GM12878 (cell line): ENCODE data around the gene PRX. TPM values are rescaled to one million over a fixed set of nuclear protein-coding genes. Genes with fewer than 3 reads are reported as not detected.

Experiments
- BRCA1 ChIP-seq: IDR thresholded peaks from 2 replicates; pipeline ENCODE4 v1.6.1; 2011; ENCODE audit warnings: low read depth, low read length, improper control_type of control experiment
- DPF2 ChIP-seq: fragments of 450-650 bp; IDR thresholded peaks from 2 replicates; pipeline ENCODE4 v1.6.1; 2017; ENCODE audit warnings: mild to moderate bottlenecking
- FOXM1 ChIP-seq: IDR thresholded peaks from 2 replicates; pipeline ENCODE4 v1.6.1; 2012; ENCODE audit warnings: low read depth, mild to moderate bottlenecking, inconsistent platforms, low read length, moderate library complexity
- GATAD2B ChIP-seq: fragments of 450-650 bp; conservative IDR thresholded peaks from 2 replicates; pipeline ENCODE4 v1.6.1; 2017; ENCODE audit warnings: low read depth, mild to moderate bottlenecking, moderate library complexity
- HCFC1 ChIP-seq: fragments of 150-350 bp; IDR thresholded peaks from 2 replicates; pipeline ENCODE4 v1.6.1; 2014; ENCODE audit warnings: low read length
- IRF3 ChIP-seq: fragments of 450-650 bp; IDR thresholded peaks from 2 replicates; pipeline ENCODE4 v1.6.1; 2014; ENCODE audit warnings: mild to moderate bottlenecking
- IRF5 ChIP-seq: fragments of 450-650 bp; IDR thresholded peaks from 2 replicates; pipeline ENCODE4 v1.6.1; 2017; ENCODE audit warnings: borderline replicate concordance
- KDM1A ChIP-seq: fragments of 200-600 bp; sonication (generic); IDR thresholded peaks from 2 replicates; pipeline ENCODE4 v1.6.1; 2016; ENCODE audit warnings: borderline replicate concordance
- LARP7 ChIP-seq: fragments of 450-650 bp; IDR thresholded peaks from 2 replicates; pipeline ENCODE4 v1.6.1; 2017; ENCODE audit warnings: mild to moderate bottlenecking
- MAX ChIP-seq: IDR thresholded peaks from 2 replicates; pipeline ENCODE4 v1.6.1; 2012; ENCODE audit warnings: low read depth, low read length, improper control_type of control experiment
- MXI1 ChIP-seq: fragments of 150-350 bp; IDR thresholded peaks from 2 replicates; pipeline ENCODE4 v1.6.1; 2011; ENCODE audit warnings: low read depth, mild to moderate bottlenecking, inconsistent platforms, low read length, improper control_type of control experiment
- NFIC ChIP-seq: IDR thresholded peaks from 2 replicates; pipeline ENCODE4 v1.6.1; 2012; ENCODE audit warnings: low read depth, mild to moderate bottlenecking, inconsistent platforms, low read length, moderate library complexity
- NFYB ChIP-seq: IDR thresholded peaks from 2 replicates; pipeline ENCODE4 v1.6.1; 2011; ENCODE audit warnings: low read depth, mild to moderate bottlenecking, low read length, improper control_type of control experiment, moderate library complexity; ENCODE audit not compliant: insufficient read depth
- NR2C2 ChIP-seq: IDR thresholded peaks from 2 replicates; pipeline ENCODE4 v1.6.1; 2011; ENCODE audit warnings: borderline replicate concordance, low read depth; ENCODE audit not compliant: control insufficient read depth, insufficient read length
- NRF1 ChIP-seq: conservative IDR thresholded peaks from 2 replicates; pipeline ENCODE4 v1.6.1; 2011; ENCODE audit warnings: mild to moderate bottlenecking, low read depth, low read length, improper control_type of control experiment
- PAX5 ChIP-seq: IDR thresholded peaks from 2 replicates; pipeline ENCODE4 v1.6.1; 2011; ENCODE audit warnings: low read depth, low read length, borderline replicate concordance
- PBX3 ChIP-seq: IDR thresholded peaks from 2 replicates; pipeline ENCODE4 v1.6.1; 2011; ENCODE audit warnings: mild to moderate bottlenecking, low read depth, low read length, moderate library complexity; ENCODE audit not compliant: insufficient replicate concordance
- PML ChIP-seq: IDR thresholded peaks from 2 replicates; pipeline ENCODE4 v1.6.1; 2012; ENCODE audit warnings: low read length, inconsistent platforms
- POLR2A ChIP-seq: IDR thresholded peaks from 2 replicates; pipeline ENCODE4 v1.6.1; 2011; ENCODE audit warnings: low read depth, mild to moderate bottlenecking, low read length
- RELA ChIP-seq: fragments of 450-650 bp; IDR thresholded peaks from 2 replicates; pipeline ENCODE4 v1.8.0; 2014; ENCODE audit warnings: borderline replicate concordance; ENCODE audit not compliant: partially characterized antibody
- SKIL ChIP-seq: fragments of 450-650 bp; IDR thresholded peaks from 2 replicates; pipeline ENCODE4 v1.6.1; 2017; ENCODE audit warnings: mild to moderate bottlenecking, low read depth, inconsistent platforms; ENCODE audit not compliant: poor library complexity, severe bottlenecking
- SMC3 ChIP-seq: IDR thresholded peaks from 2 replicates; pipeline ENCODE4 v1.6.1; 2011; ENCODE audit warnings: low read length, improper control_type of control experiment, borderline replicate concordance
- SPI1 ChIP-seq: IDR thresholded peaks from 2 replicates; pipeline ENCODE4 v1.6.1; 2011; ENCODE audit warnings: low read depth, mild to moderate bottlenecking, low read length, moderate library complexity, borderline replicate concordance; ENCODE audit not compliant: insufficient read depth
- TBL1XR1 ChIP-seq: IDR thresholded peaks from 2 replicates; pipeline ENCODE4 v1.6.1; 2012; ENCODE audit warnings: low read depth, low read length, improper control_type of control experiment
- ZNF384 ChIP-seq: IDR thresholded peaks from 2 replicates; pipeline ENCODE4 v1.6.1; 2012; ENCODE audit warnings: low read depth, mild to moderate bottlenecking, low read length, improper control_type of control experiment, borderline replicate concordance
- polyA plus RNA-seq, 11 experiments: library from polyadenylated mRNA; depleted of rRNA in 4 of 11; unstranded in 6 of 11; stranded (reverse) in 5 of 11; fragments of >200 nt; fragmentation: Nextera tagmentation in 4 of 11; fragmentation: Illumina TruSeq in 1 of 11; extraction: Ambion mirVana in 4 of 11; extraction: Trizol in 1 of 11; gene quantifications; 1 replicate in 1 of 11; 2 replicates in 10 of 11; pipeline versions ENCODE4 v1.2.1 to v1.2.3, GENCODE V29; 2011 to 2016; ENCODE audit warnings: inconsistent platforms in 2 of 11, missing spikeins in 2 of 11, low read depth in 1 of 11
- total RNA-seq, 4 experiments: library from RNA; depleted of rRNA in 3 of 4; stranded (reverse); fragments of >200 nt in 3 of 4; fragmentation: Illumina TruSeq in 1 of 4; extraction: Trizol in 1 of 4; gene quantifications; 2 replicates each; pipeline versions ENCODE4 v1.2.1 to v1.2.3, GENCODE V29; 2013 to 2021

The PRX gene
- total and polyA plus RNA-seq, 10 of the 15 experiments (the other 5 are each of a cell fraction or from before 2014, with no cell fraction given): 0.02 to 1.4 (median 0.54) TPM; not detected in 1

- no peak for TF ChIP-seq SKIL
- no peak for TF ChIP-seq PBX3
- no peak for TF ChIP-seq IRF5
- no peak for TF ChIP-seq IRF3
- TF ChIP-seq NFIC: peak; percentile 84; the same call in 1 of the 2 replicates
- no peak for TF ChIP-seq MAX
- no peak for TF ChIP-seq BRCA1
- TF ChIP-seq FOXM1: peak; percentile 35; the same call in 1 of the 2 replicates
- TF ChIP-seq SPI1: peak; percentile 65; the same call in 1 of the 2 replicates
- TF ChIP-seq DPF2: peak; percentile 87
- no peak for TF ChIP-seq NFYB
- TF ChIP-seq LARP7: no peak
- TF ChIP-seq MXI1: no peak
- TF ChIP-seq KDM1A: no peak
- no peak for TF ChIP-seq HCFC1
- TF ChIP-seq SMC3: no peak
- no peak for TF ChIP-seq RELA
- TF ChIP-seq ZNF384: no peak
- no peak for TF ChIP-seq NRF1
- TF ChIP-seq PML: no peak
- peak; percentile 99 for TF ChIP-seq PAX5
- peak; percentile 16; the same call in 1 of the 2 replicates for TF ChIP-seq TBL1XR1
- no peak; the same call in 1 of the 2 replicates for TF ChIP-seq GATAD2B
- TF ChIP-seq POLR2A: no peak
- no peak for TF ChIP-seq NR2C2
These were observed 54.4 kb downstream of the PRX start (continued) for GRCh38 chr19:40358773-40359172.
